Astrocyte (in vitro differentiated cells and primary cell): Measurements from ENCODE around the gene TNNI2. TPM values are rescaled to one million over a fixed set of nuclear protein-coding genes. Genes with fewer than 3 reads are reported as not detected.

Source experiments
- DNase-seq: peaks from one replicate; pipeline ENCODE4 v3.0.0-alpha.2; 2010; ENCODE audit warnings: low read depth
- FAIRE-seq: peaks from 2 replicates; lab custom pipeline; 2011; peaks lifted over from hg19 to GRCh38; lab: Jason Lieb, UNC
- H2AFZ ChIP-seq: 2 replicates; pipeline ENCODE4 v1.6.0; 2012; ENCODE audit warnings: low read depth, low read length, inconsistent platforms
- H3K27ac ChIP-seq: 2 replicates; pipeline ENCODE4 v1.5.1; 2011; ENCODE audit warnings: low read depth, low read length, inconsistent platforms
- H3K27me3 ChIP-seq: 2 replicates; pipeline ENCODE4 v1.6.0; 2011; ENCODE audit warnings: low read length, inconsistent platforms; ENCODE audit not compliant: insufficient read depth
- H3K36me3 ChIP-seq: 2 replicates; pipeline ENCODE4 v1.5.1; 2011; ENCODE audit warnings: low read length, inconsistent platforms; ENCODE audit not compliant: insufficient read depth
- H3K4me1 ChIP-seq: 2 replicates; pipeline ENCODE4 v1.5.1; 2011; ENCODE audit warnings: low read length, inconsistent platforms; ENCODE audit not compliant: insufficient read depth
- H3K4me2 ChIP-seq: 2 replicates; pipeline ENCODE4 v1.6.0; 2012; ENCODE audit warnings: low read length, inconsistent platforms
- H3K4me3 ChIP-seq: 2 replicates; pipeline ENCODE4 v1.5.1; 2011; ENCODE audit warnings: low read depth, mild to moderate bottlenecking, low read length, inconsistent platforms; ENCODE audit not compliant: insufficient read depth
- H3K79me2 ChIP-seq: 2 replicates; pipeline ENCODE4 v1.6.0; 2012; ENCODE audit warnings: mild to moderate bottlenecking, low read length, inconsistent platforms; ENCODE audit not compliant: insufficient read depth
- H3K9ac ChIP-seq: 2 replicates; pipeline ENCODE4 v1.6.0; 2012; ENCODE audit warnings: mild to moderate bottlenecking, low read length, inconsistent platforms
- H3K9me3 ChIP-seq: 2 replicates; pipeline ENCODE4 v1.5.1; 2012; ENCODE audit warnings: low read depth, mild to moderate bottlenecking, low read length, inconsistent platforms; ENCODE audit not compliant: insufficient read depth
- H4K20me1 ChIP-seq: 2 replicates; pipeline ENCODE4 v1.6.0; 2012; ENCODE audit warnings: low read length, inconsistent platforms; ENCODE audit not compliant: insufficient read depth
- H3K27ac Mint-ChIP-seq: one replicate; pipeline ENCODE4 v1.8.0; 2021; ENCODE audit warnings: mild to moderate bottlenecking, mixed read lengths; ENCODE audit not compliant: unreplicated experiment
- H3K27me3 Mint-ChIP-seq: one replicate; pipeline ENCODE4 v1.8.0; 2021; ENCODE audit warnings: low read depth, mixed read lengths; ENCODE audit not compliant: unreplicated experiment
- H3K36me3 Mint-ChIP-seq: one replicate; pipeline ENCODE4 v1.8.0; 2021; ENCODE audit warnings: low read depth, mixed read lengths; ENCODE audit not compliant: unreplicated experiment
- H3K4me1 Mint-ChIP-seq: one replicate; pipeline ENCODE4 v1.8.0; 2021; ENCODE audit warnings: low read depth, mixed read lengths; ENCODE audit not compliant: unreplicated experiment
- H3K4me3 Mint-ChIP-seq: one replicate; pipeline ENCODE4 v1.8.0; 2021; ENCODE audit warnings: mild to moderate bottlenecking, moderate library complexity, mixed read lengths; ENCODE audit not compliant: unreplicated experiment
- H3K9me3 Mint-ChIP-seq: one replicate; pipeline ENCODE4 v1.8.0; 2021; ENCODE audit warnings: mild to moderate bottlenecking, mixed read lengths; ENCODE audit not compliant: unreplicated experiment
- EZH2 ChIP-seq: IDR thresholded peaks from 2 replicates; pipeline ENCODE4 v1.6.1; 2012; ENCODE audit warnings: mild to moderate bottlenecking, low read length, inconsistent platforms; ENCODE audit not compliant: insufficient read depth
- total RNA-seq: library from RNA; stranded (reverse); gene quantifications from 2 replicates; pipeline ENCODE4 v1.2.1, GENCODE V29; 2021
- TF ChIP-seq, protein P1 (sequence below): IDR thresholded peaks from 2 replicates; pipeline ENCODE4 v1.5.1; 2011; ENCODE audit warnings: low read depth, mild to moderate bottlenecking, inconsistent platforms, low read length, moderate library complexity; ENCODE audit not compliant: insufficient read depth

The TNNI2 gene
- total RNA-seq, 1 donor from 2014 or later, result not detected

DNA sequence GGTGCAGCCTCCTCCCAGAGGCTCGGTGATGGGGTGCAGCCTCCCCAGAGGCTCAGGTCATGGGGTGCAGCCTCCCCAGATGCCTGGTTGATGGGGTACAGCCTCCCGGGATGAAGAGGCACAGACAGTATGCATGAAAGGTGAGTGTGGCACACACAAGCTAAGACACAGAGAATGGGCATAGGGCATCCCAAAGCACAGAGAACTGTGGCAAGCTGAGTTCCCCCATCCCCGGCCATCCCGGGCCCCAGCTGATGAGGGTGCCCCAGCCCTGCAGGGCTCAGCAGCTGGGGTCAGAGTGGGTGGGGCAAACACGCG, 8.8 kb upstream of the TNNI2 start:
- H3K27ac ChIP-seq, result no peak overlapping the region
- TF ChIP-seq, protein P1, sequence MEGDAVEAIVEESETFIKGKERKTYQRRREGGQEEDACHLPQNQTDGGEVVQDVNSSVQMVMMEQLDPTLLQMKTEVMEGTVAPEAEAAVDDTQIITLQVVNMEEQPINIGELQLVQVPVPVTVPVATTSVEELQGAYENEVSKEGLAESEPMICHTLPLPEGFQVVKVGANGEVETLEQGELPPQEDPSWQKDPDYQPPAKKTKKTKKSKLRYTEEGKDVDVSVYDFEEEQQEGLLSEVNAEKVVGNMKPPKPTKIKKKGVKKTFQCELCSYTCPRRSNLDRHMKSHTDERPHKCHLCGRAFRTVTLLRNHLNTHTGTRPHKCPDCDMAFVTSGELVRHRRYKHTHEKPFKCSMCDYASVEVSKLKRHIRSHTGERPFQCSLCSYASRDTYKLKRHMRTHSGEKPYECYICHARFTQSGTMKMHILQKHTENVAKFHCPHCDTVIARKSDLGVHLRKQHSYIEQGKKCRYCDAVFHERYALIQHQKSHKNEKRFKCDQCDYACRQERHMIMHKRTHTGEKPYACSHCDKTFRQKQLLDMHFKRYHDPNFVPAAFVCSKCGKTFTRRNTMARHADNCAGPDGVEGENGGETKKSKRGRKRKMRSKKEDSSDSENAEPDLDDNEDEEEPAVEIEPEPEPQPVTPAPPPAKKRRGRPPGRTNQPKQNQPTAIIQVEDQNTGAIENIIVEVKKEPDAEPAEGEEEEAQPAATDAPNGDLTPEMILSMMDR, result no peak
- no peak for TF ChIP-seq EZH2
- H3K4me3 ChIP-seq, result no peak overlapping the region
- H3K27ac Mint-ChIP-seq, result no peak overlapping the region
- H3K36me3 Mint-ChIP-seq, result peaks cover 2% of the 10 kb centered on the region
- H3K27me3 Mint-ChIP-seq, result peaks cover 19% of the 10 kb centered on the region
- H3K9me3 ChIP-seq, result no peaks in the 10 kb centered on the region
- no peaks in the 10 kb centered on the region for H3K79me2 ChIP-seq
- H3K4me1 ChIP-seq, result peaks cover 40% of the 10 kb centered on the region
- H3K36me3 ChIP-seq, result no peaks in the 10 kb centered on the region
- H3K4me2 ChIP-seq, result no peak overlapping the region
- DNase-seq, result no peak
- no peak overlapping the region for H3K4me3 Mint-ChIP-seq
- no peaks in the 10 kb centered on the region for H3K9me3 Mint-ChIP-seq
- no peak overlapping the region for H2AFZ ChIP-seq
- H3K4me1 Mint-ChIP-seq, result peaks cover 33% of the 10 kb centered on the region
- FAIRE-seq, result no peak
- no peaks in the 10 kb centered on the region for H3K27me3 ChIP-seq
- no peaks in the 10 kb centered on the region for H4K20me1 ChIP-seq
- H3K9ac ChIP-seq, result no peak overlapping the region

DNA sequence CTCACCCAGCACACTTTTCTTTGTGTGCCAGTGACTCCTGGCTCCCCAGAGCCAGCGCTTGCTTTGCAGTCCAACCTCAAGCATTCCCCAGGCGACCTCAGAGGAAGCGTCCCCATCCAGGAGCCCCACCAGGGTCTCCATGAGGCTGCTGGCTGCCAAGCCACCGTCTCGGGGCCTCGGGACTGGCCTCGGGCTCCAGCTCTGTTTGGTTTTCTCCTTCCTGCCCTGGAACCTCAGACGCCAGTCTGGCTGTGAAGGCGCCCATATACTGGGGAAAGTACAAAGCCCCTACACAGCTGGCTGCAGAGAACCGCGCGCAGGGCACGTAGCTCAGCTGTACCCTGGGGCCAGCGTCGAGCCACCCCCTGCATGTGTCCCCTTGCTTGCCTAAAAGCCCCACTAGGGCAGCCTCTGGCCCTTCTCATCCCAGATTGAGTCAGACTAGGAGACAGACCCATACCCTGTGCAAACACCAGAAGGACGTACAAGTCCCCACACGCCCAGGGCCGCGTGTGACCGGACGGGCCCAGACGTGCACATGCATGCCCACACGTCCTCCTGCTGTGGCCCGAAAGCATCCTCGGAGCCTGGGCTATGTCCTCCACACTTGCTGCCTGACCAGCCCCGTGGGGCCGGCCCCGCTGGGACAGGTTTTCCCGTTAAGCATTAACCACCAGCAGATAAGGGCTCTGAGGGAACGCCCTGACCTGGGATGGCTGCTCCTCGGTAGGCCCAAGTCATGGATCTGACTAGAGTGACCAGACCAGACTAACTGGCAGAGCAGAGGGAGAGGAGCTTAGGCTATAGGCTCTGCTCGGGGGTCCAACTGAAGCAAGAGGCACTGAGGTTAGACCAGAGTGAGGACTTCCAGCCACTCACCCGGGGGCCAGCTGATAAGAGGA, 8.2 kb upstream of the TNNI2 start:
- Histone ChIP-seq H3K27ac (no peak overlapping the region), H4K20me1 (no peaks in the 10 kb centered on the region), H3K9me3 (no peaks in the 10 kb centered on the region), H3K79me2 (no peaks in the 10 kb centered on the region), H3K4me1 (peaks cover 40% of the 10 kb centered on the region), H3K9ac (no peak overlapping the region), H3K4me3 (no peak overlapping the region), H2AFZ (no peak overlapping the region), H3K4me2 (no peak overlapping the region), H3K36me3 (no peaks in the 10 kb centered on the region), H3K27me3 (no peaks in the 10 kb centered on the region)
- H3K4me3 Mint-ChIP-seq, result no peak overlapping the region
- H3K27ac Mint-ChIP-seq, result peak overlapping the region; percentile 58
- no peak for TF ChIP-seq EZH2
- TF ChIP-seq, protein P1, result no peak
- FAIRE-seq (no peak), DNase-seq (peak; percentile 20)
- no peaks in the 10 kb centered on the region for H3K9me3 Mint-ChIP-seq
- H3K36me3 Mint-ChIP-seq, result peaks cover 2% of the 10 kb centered on the region
- peaks cover 22% of the 10 kb centered on the region for H3K27me3 Mint-ChIP-seq
- peaks cover 33% of the 10 kb centered on the region for H3K4me1 Mint-ChIP-seq
